ENCODE data around the gene KATNAL1. TPM values are rescaled to one million over a fixed set of nuclear protein-coding genes. Genes with fewer than 3 reads are reported as not detected.
"Not testable (repeated sequence)": the region's sequence is repeated elsewhere in the genome, so short reads cannot be mapped to it uniquely, and the experiment has no call there.

The KATNAL1 gene
- total RNA-seq, 4 donors from 2014 or later, result 3.1 to 15.2 (median 4.2) TPM

- no peak overlapping the region for H3K4me3 ChIP-seq (ENCODE audit: low read depth, poor library complexity, severe bottlenecking)
- DNase-seq (ENCODE audit: low spot score in 2 of 2), result no peak
- TF ChIP-seq CTCF (IDR thresholded peaks at IDR 0.05) (no peak), POLR2A (IDR thresholded peaks at IDR 0.05) (no peak)
- 74 to 91% methylated on average over 1 of the region's 1 CpG for WGBS, 2 donors
- intact Hi-C loops (cut with DNase I; ENCODE audit: low total_unique reads), result no loop called here
These were observed 31.2 kb downstream of the KATNAL1 start for GRCh38 chr13:30276178-30276577.

GRCh38 chr13:30274083-30274482 lies 33.3 kb downstream of the KATNAL1 start:
- H3K4me3 ChIP-seq (ENCODE audit: low read depth, poor library complexity, severe bottlenecking), result no peak overlapping the region
- DNase-seq (ENCODE audit: low spot score in 2 of 2), result no peak
- no peak for TF ChIP-seq POLR2A (IDR thresholded peaks at IDR 0.05)
- TF ChIP-seq CTCF (IDR thresholded peaks at IDR 0.05), result no peak
- intact Hi-C loops (cut with DNase I; ENCODE audit: low total_unique reads), result no loop called here

GRCh38 chr13:30270035-30270434 lies 37.3 kb downstream of the KATNAL1 start:
- intact Hi-C loops (cut with DNase I; ENCODE audit: low total_unique reads); H3K4me3 ChIP-seq (ENCODE audit: low read depth, poor library complexity, severe bottlenecking); DNase-seq (ENCODE audit: low spot score in 2 of 2): not testable (repeated sequence)
- WGBS, 2 donors, result 91% methylated on average over 6 of the region's 31 CpGs; no CpG with 5 or more reads in 1 of the 2 donors

- no peak for TF ChIP-seq POLR2A (IDR thresholded peaks at IDR 0.05)
- no peak for TF ChIP-seq CTCF (IDR thresholded peaks at IDR 0.05)
- DNase-seq (ENCODE audit: low spot score in 2 of 2), result no peak
- intact Hi-C loops (cut with DNase I; ENCODE audit: low total_unique reads), result no loop called here
- WGBS, 2 donors, result 63 to 67% methylated on average over 1 of the region's 1 CpG
- no peak overlapping the region for H3K4me3 ChIP-seq (ENCODE audit: low read depth, poor library complexity, severe bottlenecking)
These were observed 38.7 kb downstream of the KATNAL1 start for GRCh38 chr13:30268673-30269072.

GRCh38 chr13:30266756-30267155 lies 40.6 kb downstream of the KATNAL1 start:
- no peak overlapping the region for H3K4me3 ChIP-seq (ENCODE audit: low read depth, poor library complexity, severe bottlenecking)
- WGBS, 2 donors, result 81 to 90% methylated on average over 2 of the region's 2 CpGs
- no peak for TF ChIP-seq POLR2A (IDR thresholded peaks at IDR 0.05)
- TF ChIP-seq CTCF (IDR thresholded peaks at IDR 0.05), result no peak
- no peak for DNase-seq (ENCODE audit: low spot score in 2 of 2)
- intact Hi-C loops (cut with DNase I; ENCODE audit: low total_unique reads), result no loop called here

GRCh38 chr13:30259149-30259733 lies 48.1 kb downstream of the KATNAL1 start:
- DNase-seq (ENCODE audit: low spot score in 2 of 2); intact Hi-C loops (cut with DNase I; ENCODE audit: low total_unique reads); H3K4me3 ChIP-seq (ENCODE audit: low read depth, poor library complexity, severe bottlenecking): not testable (repeated sequence)
- WGBS, 2 donors, result 95 to 97% methylated on average over 22 of the region's 22 CpGs

- no peak for TF ChIP-seq CTCF (IDR thresholded peaks at IDR 0.05)
- TF ChIP-seq POLR2A (IDR thresholded peaks at IDR 0.05), result no peak
- intact Hi-C loops (cut with DNase I; ENCODE audit: low total_unique reads), result no loop called here
- WGBS, 2 donors, result 87 to 88% methylated on average over 6 of the region's 6 CpGs
- DNase-seq (ENCODE audit: low spot score in 2 of 2), result no peak
- H3K4me3 ChIP-seq (ENCODE audit: low read depth, poor library complexity, severe bottlenecking), result no peak overlapping the region
These were observed 49.8 kb downstream of the KATNAL1 start for GRCh38 chr13:30257468-30258099.
